ENCODE results near the gene NUP93.

DNA sequence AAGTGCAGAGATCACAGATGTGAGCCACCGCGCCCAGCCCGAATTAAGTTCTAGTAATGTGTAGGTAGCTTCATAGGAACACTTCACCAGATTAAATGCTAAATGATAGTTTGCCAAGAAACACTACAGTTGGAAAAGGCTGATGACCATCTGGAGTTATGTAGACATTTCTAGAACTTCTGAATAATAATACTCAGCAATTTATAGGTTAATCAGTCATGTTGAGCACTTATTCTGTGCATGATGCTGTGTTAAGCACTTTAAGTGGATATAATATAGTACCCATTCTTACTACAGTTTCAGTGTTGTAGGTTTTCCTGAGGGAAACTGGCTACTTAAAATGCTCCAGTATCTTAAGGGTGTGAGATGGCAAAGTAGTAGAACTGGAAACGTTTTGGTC, 45.2 kb downstream of the NUP93 start:
- TF ChIP-seq BHLHE40 (IDR thresholded peaks at IDR 0.05; ENCODE audit: borderline replicate concordance): no peak
- TF ChIP-seq SUZ12 (IDR thresholded peaks at IDR 0.05): no peak
- TF ChIP-seq SP1 (IDR thresholded peaks at IDR 0.05): no peak
- no peak for TF ChIP-seq L3MBTL2 (conservative IDR thresholded peaks at IDR 0.05)
- TF ChIP-seq FOXA1 (IDR thresholded peaks at IDR 0.05): no peak
- no peak for TF ChIP-seq ARNT (IDR thresholded peaks at IDR 0.05)
- TF ChIP-seq, protein P1, sequence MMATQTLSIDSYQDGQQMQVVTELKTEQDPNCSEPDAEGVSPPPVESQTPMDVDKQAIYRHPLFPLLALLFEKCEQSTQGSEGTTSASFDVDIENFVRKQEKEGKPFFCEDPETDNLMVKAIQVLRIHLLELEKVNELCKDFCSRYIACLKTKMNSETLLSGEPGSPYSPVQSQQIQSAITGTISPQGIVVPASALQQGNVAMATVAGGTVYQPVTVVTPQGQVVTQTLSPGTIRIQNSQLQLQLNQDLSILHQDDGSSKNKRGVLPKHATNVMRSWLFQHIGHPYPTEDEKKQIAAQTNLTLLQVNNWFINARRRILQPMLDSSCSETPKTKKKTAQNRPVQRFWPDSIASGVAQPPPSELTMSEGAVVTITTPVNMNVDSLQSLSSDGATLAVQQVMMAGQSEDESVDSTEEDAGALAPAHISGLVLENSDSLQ (IDR thresholded peaks at IDR 0.05): no peak
- TF ChIP-seq FOXM1 (IDR thresholded peaks at IDR 0.05; ENCODE audit: borderline replicate concordance): no peak
- TF ChIP-seq CTBP1 (IDR thresholded peaks at IDR 0.05; ENCODE audit: borderline replicate concordance): no peak
- TF ChIP-seq TARDBP (IDR thresholded peaks at IDR 0.05): no peak
- no peak for TF ChIP-seq ELF4 (IDR thresholded peaks at IDR 0.05)
- TF ChIP-seq ZNF384 (IDR thresholded peaks at IDR 0.05): no peak

Data from HEK293T (cell line).